DMS 273 (cell line): ENCODE measurements around the gene CXCL12.

Experiments used
- DNase-seq: peaks from one replicate; lab custom pipeline; 2025; ENCODE audit not compliant: unreplicated experiment; lab: John Stamatoyannopoulos, UW

Gene CXCL12

DNA sequence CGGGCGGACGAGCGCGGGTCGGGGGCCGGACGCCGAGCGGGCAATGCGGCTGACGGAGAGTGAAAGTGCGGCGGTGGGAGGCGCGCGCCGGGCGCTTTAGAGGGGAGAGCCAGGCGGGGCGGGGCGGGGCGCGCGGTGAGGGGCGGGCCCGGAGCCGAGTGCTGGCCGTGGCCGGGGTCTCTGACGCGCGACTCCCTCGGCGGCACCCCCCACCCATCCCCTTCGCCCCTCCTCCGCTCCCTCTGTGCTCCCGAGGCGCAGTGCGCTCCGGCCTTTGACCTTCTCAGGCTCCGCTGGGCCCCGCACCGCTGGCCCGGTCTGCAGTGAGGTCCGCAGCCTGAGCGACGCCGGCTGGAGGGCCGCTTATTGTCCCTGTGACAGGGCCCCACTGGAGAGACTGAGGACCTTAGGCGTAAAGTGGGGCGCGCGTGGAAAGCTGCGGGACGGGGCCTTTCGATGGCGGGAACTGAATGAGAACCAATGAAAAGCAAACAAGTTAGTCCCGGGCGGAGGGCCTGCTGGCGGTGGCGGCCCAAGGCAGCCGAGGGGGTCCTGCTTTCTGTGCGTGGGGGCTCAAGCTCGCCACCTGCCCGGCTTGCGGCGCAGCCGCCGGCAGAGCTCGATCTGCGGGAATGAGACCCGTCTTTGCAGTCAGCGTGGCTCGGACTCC is at the start of gene CXCL12:
TSS of gene CXCL12 (minus strand) at position 72 of the 670 bp plus-strand sequence. CDS start 92 bp downstream, outside the sequence.
- peak; percentile 76 for DNase-seq

DNA sequence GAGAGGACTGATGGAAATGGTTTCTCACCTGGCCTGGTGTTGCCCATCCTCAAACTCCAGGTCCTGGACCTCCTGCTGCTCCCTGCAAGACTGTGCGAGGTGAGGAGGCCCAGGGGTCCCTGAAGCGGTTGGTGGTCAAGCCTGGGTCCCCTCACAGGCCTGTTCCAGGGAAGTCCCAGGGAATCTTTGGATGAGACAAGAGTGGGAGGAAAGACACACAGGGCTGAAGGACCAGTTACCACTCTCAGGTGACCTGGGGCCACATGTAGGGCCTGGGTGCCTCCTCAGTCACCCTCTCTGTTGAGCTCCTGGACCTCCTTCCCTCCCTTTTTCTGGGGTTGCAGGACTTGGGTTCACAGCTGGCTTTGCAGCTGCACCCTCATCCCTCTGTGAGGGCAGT is 42.6 kb upstream of the CXCL12 start:
- no peak for DNase-seq

DNA sequence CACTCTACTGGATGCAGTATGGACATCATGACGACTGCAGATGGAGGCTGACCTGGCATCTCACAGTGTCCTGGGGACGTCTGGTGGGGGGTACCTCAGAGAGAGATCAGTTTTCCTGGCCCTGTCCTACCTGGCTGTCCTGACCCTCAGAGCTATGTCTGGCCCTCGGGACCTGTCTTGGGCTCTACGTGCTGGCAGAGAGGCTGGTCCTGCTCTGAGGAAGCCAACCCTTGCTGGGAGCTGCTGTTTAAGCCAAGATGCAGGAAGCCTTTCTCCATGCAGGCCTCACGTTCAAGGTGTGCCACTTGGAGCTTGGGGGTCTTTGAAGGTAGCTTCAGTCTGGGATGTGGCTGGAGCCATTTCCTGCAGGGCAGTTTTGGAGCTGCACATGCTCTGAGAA is 42.1 kb upstream of the CXCL12 start:
- no peak for DNase-seq

DNA sequence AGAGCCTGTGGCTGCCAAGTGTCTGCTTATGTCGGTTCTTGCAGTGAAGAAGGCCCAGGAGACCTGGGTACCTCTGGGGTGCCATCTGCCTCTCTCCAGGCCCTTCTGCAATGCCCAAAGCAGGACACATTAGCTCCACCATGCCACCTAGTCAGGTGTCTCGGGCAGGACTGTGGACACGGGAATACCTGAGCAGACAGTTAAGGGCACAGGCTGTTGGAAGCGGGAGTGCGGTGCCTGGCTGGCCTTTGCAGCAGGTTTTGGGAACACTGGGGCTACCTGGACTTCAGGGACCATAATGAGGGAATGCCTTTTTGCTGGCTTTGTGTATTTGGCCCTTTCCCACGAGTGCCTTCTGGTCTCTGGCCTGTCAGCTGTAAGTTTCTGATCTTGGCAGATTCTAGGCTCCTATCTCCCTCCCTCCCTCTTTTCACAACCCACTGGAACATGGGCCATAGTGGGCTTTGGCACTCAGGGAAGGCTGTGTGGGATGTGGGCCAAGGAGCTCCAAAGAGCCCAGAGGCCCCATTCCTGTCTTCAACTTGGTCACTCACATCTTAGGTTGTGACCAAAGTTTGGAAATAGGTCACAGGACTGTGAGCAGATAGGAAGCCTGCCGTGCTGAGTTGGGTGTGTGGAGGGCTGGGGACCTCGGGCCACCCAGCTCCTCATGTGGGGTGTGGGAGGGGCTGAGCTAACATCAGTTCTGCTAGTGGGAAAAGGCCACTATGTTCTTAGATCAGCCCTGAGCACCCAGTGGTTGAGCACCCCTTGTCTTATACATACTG is 41.5 kb upstream of the CXCL12 start:
- no peak for DNase-seq

DNA sequence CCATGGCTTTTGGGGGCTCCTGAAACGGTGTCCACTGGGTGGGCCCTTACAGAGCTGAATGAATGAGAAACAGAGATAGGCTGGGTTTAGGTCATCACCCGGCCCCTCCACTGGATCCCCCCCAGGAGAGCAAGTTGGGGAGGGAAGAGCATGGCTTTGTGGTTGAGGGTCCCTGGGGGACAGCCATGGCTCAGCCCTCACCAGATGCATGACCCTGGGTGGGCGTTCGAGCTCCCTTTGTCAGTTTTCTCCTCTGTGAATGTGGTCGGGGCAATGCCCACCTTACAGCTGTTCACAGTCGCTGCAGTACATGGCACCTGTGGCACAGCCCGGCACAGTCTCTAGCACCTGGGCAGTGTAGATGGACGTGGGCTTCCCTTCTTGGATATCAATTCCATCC is 40.6 kb upstream of the CXCL12 start:
- DNase-seq: no peak

DNA sequence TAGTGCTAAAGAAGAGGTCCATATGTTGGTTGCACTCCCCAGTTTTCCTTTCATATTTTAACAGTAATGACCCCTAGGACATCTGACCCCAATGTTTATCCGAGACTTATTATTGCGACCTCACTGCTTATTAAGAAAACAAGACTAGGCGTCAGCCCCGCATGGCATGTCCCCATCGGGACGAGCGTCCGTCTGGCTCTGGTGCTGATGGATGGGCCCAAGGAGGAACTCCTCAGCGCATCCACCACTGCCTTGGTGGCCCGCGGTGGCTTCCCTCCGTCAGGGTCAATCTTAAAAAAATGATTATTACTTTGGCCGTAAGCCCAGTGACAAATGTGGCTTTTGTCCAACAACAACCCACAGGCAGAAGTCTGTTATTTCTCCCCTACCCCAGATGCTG is 40.1 kb upstream of the CXCL12 start:
- no peak for DNase-seq

DNA sequence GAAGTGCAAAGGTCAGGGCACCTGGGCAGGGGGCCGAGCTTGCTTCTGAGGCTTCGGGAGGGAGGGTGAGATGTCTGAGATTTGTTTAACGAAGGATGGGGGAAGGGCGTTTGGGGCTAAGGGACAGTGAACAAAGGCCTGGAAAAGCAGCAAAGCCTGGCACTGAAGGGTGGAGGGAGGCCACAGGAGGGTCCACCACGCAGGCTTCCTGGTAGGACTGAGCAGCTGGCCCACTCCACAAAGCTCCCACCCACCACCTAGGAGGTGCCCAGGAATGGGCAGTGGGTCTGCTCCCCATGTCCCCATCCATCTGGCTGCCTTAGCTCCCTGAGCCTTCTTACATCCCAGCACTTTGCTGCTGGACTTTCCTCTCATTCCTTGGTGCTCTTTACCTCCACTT is 39.4 kb upstream of the CXCL12 start:
- DNase-seq: no peak

DNA sequence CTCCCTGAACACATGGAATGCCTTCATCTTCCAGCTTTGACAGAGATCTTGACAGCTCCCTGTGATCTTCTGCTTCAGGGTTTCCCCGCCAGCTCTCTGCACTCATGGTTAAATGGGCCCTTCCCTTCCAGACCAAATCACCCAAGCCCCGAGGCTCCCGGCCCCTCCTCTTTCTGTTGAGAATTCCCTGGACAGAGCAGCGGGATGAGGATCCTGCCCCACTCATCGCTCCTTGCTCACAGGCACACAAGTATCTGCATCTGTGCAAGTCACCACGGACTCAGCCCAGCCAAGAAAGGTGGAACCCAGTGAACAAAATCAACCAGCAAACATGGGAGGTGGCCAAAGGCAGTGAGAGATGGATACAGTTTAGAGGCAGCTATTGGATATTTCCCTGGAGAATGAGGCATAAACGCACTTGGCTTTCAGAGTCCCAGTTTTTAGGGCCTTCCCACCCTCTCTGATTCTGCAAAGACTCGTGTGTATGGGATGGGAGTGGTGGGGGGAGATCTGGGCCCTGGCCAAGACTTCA is 37.7 kb upstream of the CXCL12 start:
- DNase-seq: peak; percentile 22

DNA sequence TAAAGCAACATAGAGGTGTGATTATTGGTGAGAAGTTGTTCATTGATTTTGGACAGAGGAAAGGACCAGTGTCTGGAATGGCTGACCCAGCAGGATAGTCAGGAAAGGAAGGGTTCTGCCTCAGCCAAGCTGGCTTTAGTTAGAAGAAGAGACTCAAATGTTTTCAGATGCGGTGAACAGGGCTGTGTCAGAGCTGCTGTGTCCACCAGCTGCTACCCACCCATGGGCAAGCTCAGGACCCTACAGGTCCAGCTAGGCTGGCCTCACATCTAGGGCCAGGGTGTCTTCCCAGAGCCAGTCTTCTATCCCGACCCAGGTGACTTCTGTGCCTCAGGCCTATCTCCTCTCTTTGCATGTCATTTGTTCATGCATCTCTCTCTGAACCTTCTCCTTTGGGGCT is 37.3 kb upstream of the CXCL12 start:
- no peak for DNase-seq

DNA sequence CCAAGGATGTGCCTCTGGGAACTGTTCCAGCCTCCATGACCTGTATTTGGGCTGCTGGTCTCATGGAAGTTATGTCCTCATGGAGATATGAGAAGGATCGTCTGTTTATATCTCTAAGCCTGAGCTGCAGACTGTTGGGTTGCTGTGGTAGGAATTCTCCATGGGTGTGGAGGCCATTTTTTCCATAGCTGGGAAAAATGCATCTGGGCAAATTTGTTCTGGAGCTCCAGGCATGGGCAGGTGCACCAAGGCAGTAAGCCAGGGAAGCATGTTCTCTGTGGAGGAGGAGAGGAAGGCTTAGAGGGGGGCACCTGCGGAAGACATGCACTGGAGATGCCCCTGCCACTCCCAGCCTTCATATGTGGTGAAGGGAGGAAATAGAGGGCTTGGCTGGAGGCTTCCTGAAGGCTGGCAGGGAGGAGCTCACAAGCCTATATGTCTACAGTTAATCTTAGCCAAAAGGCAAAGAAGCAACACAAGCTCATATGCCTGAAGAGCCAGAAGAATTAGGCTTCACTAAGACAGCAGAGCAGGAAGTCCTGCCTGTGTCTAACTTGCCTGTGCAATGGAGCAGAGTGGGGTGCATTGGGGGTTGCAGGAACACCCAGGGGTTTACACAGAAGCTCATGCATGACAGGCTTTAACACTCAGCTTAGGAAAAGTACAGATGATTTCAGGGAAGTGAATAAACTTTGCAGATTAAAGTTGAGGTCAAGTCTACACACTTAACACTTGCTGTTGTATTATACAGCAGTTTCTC is 35.1 kb upstream of the CXCL12 start:
- no peak for DNase-seq

DNA sequence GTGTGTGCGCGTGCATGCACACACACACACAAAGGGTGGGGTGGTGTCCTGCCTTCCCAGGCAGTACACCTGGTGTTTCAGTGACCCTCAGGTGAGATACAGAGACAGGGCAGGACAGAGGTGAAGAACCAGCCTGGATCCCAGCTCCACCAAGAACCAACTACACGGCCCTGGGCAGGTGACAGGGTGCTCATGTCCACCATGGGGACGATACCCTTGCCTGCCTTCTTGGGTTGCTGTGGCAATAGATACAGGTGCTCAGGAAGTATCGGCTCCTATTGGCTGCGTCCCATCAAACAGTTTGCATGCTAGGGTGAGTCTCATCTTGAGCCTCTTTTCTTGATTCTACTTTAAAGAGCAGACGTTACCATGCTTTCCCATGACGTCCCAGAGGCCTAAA is 33.7 kb upstream of the CXCL12 start:
- DNase-seq: no peak

DNA sequence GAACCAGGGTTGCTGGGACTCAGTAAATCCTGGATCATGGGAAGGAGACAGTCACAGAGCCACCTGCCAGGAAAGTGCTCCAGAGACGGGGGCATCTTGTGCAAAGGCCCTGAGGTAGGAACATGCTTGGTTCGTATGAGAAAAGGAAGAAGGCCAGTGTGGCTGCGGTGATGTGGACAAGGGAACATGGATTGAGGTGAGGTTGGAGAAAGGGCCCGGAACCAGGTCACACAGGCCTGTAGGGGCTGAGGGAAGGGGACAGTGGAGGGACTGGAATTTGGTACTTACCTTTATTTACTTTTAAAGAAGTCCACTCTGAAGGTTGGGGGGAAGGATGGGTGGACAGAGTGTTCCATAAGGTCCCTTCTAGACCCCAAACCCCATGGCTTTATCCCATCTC is 32.9 kb upstream of the CXCL12 start:
- no peak for DNase-seq

DNA sequence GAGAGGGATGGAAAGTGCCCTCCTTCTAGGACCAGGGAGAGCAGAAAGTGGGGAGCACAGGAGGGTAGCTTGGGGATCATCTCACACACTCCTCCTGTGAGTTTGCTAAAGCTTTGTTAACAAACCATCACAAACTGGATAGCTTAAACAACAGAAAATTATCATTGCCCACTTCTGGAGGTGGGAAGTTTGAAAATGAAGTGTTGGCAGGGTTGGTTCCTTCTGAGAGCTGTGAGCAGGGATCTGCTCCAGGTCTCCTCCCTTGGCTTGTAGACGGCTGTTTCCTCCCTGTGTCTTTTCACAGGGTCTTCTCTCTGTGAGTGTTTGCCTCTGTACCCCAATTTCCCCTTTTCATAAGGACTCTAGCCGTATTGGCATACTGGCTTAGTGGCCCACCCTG is 32.0 kb upstream of the CXCL12 start:
- no peak for DNase-seq

DNA sequence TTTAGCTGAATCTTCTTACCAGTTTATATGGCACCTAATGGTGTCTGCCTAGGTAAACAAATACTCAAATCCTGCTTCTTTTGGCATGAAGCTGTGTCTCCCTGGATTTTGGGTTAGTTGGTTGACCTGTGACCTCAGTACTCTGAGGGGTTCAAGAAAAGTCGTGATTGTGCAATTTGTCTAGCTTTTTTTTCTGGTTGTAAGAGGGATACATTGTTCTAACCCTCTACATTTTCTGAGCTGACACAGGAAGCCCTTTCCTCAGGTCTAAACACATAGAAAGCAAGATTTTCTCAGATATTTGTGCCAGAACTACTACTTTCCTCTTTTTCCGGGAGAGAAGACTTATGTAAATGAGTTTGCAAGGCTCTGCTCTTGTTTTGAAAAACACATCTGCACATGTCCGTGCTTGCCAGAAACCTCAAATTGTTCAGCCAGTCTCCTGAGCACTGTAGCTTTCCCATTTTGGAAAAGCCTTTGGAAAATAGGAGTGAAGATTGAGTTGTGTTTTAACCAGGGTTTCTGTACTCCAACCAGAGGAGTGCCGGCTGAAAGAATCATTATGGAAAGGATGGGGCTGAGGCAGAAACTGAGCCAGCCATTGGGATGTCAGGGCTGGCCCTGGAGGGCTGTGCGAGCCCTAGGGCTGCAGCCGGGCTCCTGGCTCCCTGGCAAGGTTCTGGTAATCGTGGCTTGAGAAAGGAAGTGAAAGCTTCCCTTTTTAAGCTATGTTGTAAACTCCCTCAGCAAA is 31.3 kb upstream of the CXCL12 start:
- peak; percentile 53 for DNase-seq

DNA sequence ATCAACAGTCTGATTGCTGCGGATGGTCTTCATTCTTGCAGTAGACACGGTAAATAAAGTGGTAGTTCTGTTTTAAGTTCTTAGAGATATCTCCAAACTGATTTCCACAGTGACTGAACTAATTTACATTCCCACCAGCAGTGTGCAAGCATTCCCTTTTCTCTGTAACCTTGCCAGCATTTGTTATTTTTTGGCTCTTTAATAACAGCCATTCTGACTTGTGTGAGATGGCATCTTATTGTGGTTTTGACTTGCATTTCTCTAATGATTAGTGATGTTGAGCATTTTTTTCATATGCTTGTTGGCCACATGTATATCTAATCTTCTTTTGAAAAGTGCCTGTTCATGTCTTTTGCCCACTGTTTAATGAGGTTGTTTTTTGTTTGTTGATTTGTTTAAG is 30.2 kb upstream of the CXCL12 start:
- no peak for DNase-seq

DNA sequence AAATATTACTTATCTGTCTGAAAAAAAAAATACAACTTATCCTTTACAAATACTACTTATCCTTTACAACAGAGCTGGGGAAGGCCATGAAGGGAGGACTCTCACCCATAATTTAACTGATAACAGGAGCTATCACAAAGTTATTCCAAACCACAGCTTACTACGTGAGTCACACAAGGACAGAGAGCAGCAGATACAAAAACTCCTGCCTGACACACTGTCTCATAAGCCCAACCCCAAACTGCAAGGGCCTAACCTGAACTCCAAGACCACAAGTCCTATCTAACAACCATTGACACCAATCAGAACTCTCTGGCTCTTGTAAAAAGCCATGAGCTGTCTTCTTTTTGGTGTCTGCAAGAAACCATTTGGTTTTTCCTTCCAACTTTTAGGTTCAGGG is 28.5 kb upstream of the CXCL12 start:
- DNase-seq: no peak

DNA sequence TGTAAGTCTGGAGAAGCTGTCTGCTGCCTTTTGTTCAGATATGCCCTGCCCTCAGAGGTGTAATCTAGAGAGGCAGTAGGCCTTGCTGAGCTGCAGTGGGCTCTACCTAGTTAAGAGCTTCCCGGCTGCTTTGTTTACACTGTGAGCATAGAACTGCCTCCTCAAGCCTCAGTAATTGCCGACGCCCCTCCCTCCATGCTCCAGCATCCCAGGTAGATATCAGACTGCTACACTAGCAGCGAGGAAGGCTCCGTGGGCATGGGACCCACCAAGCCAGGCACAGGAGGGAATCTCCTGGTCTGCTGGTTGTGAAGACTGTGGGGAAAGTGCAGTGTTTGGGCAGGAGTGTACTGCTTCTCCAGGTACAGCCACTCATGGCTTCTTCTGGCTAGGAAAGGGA is 26.4 kb upstream of the CXCL12 start:
- no peak for DNase-seq

DNA sequence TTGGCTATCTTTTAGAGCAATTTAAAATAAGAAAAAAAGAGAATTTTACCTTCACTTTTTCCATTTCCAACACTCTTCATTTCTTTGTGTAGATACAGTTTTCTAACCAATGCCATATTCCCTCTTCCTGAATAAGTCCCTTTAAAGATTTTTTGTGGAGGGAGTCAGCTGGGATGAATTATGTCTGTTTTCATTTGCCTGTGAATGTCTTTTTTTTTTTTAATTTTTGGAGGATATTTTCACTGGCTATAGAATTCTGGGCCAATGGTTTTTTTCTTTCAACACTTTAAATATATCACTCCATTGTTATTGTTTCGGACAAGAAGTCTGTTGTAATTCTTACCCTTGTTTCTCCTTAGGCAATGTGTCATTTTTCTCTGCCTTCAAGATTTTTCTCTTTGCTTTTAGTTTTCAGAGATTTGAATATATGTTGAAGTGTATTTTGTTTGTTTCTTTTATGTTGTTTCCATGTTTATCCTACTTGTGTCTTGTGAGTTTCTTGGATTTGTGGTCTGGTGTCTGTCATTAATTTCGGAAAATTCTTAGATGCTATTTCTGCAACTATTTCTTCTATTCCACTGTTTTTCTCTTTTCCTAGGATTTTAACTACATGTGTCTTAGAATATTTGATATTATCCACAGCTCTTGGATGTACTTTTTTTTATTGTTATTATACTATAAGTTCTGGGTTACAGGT is 20.0 kb upstream of the CXCL12 start:
- DNase-seq: no peak

DNA sequence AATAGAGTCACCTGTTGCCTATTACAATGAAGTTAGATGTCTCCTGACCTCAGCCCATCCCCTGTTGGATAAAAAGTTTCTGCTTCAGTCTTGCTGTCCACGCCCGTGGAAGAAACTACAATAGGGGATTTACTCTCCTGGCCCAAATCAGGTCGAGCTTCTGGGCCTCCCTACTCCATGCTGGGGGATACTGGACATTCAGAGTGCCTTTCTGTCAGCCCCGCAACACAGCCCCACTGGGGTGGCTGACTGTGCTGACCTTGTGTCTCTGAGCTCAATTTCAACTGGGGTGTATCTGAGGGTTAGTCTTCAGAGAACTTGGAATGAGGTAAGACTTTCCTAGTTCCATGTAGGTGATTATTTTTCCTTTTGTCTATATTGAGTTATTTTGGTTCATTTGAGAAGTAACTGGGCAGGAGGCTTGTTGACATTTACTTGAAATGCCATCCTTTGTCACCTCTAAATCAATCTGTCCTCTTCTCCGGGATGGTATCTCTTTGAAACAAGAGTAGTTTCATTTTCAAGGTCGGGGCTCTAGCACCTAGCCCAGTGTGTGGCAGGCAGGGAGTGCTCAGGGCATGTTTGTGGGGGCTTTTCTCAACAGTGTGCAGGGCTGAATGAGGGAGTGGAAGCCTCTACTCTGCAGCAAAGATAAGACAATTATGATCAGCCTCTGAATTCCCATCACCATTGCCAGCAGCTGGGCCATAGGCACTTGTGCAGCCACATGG is 17.7 kb upstream of the CXCL12 start:
- no peak for DNase-seq

DNA sequence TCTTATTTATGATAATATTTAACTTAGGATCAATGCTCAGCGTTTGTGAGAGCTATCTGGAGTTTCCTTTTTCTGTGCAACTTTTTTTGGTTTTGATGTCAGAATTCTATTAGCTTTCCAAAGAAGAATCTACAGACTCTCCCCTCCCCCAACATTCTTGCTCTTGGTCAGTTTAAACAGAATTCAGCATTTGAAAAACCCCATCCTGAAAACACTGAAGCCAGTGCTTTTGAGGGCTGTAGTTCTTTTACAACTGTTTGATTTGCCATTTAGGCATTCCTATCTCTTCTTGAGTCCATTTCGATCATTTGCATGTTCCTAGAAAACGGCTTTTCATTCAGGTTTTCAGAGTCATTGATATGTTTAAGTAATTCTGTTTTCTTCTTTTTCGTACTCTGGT is 15.6 kb upstream of the CXCL12 start:
- no peak for DNase-seq
